ENCODE results near the gene RAMP3. TPM values are rescaled to one million over a fixed set of nuclear protein-coding genes. Genes with fewer than 3 reads are reported as not detected.

The RAMP3 gene
- total RNA-seq, 4 donors from 2014 or later: 24.6 to 166 (median 50.8) TPM

DNA sequence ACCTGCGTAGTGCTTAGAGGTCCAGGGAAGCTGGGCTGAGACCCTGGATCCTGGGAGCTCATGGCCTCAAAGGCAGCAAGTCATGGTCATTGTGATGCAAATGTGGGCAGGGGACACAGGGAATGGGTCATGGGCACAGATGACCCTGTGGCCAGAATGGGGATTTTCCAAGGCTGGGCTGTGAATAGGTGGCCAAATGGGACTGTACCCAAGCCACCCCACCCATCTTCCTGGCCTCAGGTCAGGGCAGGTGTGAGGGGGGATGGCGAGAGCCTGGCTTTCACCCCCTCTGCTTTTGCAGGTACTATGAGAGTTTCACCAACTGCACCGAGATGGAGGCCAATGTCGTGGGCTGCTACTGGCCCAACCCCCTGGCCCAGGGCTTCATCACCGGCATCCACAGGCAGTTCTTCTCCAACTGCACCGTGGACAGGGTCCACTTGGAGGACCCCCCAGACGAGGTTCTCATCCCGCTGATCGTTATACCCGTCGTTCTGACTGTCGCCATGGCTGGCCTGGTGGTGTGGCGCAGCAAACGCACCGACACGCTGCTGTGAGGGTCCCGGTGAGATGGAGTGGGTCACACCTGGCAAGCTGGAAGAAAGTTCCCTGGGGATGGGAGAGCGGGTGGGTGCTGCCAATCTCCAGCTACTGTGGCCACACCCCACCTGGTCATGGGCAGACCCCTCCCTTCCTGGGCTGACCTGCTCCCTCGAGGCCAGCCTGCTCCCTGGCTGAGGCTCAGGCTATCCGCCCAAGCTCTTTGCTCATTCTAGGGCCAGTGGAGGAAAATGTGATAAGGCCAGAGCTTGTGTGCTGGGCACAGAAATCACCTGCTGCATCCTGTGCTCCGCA lies 25.5 kb downstream of the RAMP3 start:
- TF ChIP-seq, protein P1, sequence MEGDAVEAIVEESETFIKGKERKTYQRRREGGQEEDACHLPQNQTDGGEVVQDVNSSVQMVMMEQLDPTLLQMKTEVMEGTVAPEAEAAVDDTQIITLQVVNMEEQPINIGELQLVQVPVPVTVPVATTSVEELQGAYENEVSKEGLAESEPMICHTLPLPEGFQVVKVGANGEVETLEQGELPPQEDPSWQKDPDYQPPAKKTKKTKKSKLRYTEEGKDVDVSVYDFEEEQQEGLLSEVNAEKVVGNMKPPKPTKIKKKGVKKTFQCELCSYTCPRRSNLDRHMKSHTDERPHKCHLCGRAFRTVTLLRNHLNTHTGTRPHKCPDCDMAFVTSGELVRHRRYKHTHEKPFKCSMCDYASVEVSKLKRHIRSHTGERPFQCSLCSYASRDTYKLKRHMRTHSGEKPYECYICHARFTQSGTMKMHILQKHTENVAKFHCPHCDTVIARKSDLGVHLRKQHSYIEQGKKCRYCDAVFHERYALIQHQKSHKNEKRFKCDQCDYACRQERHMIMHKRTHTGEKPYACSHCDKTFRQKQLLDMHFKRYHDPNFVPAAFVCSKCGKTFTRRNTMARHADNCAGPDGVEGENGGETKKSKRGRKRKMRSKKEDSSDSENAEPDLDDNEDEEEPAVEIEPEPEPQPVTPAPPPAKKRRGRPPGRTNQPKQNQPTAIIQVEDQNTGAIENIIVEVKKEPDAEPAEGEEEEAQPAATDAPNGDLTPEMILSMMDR (IDR thresholded peaks at IDR 0.05; ENCODE audit: low read depth): no peak

DNA sequence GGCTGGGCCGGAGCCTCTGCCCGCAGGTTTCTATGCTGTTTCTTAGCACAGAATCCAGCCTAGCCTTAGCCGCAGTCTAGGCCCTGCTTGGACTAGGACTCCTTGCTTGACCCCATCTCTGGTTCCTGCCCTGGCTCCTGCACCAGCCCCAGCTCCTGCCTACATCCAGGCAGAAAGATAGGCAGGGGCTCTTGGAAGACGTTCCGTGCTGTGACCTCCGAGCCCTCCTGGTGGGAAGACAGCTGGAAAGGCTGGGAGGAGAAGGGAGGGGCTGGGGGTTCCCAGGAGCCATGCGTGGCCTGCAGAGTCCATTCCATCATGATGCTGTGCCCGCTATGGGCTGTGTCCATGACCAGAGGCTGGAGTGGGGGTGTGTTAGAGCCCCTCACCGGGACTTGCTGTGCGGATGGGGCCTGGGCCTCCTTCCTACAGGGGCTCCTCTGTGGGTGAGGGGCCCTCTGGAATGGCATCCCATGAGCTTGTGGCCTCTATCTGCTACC lies 26.2 kb downstream of the RAMP3 start:
- TF ChIP-seq, protein P1 (IDR thresholded peaks at IDR 0.05; ENCODE audit: low read depth): no peak

DNA sequence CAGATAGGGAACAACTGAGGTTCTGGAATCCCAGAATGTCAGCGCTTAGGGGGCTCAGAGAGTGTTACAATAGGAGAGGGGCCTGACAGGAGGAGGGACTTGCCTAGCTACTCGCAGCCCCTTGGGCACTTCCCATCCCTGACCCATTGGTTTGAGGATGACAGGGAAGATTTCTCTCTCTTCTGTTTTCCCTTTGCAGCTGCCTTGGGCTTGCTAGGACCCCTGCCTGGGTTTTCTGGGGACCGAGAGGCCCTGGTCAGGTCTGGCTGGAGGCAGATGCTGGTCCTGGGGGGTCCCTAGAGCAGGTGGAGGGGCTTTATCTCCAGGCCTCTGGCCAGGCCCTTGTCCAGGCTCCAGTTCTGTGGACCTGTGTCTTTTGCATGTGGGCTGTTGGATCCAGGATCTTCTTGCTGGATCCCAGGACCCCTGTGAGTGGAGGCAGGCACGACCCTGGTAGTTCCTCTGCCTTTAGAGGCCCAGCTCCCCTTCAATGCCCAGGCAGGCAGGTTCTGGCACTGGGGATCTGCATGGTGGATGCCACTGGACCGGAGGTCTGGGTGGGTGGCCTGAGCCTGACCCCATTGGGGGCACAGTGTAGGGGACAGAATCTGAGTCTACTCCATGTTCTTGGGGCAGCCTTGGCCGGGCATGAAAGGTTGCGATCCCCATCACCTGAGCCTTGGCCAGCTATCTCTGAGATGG lies 26.9 kb downstream of the RAMP3 start:
- TF ChIP-seq, protein P1 (IDR thresholded peaks at IDR 0.05; ENCODE audit: low read depth): no peak

DNA sequence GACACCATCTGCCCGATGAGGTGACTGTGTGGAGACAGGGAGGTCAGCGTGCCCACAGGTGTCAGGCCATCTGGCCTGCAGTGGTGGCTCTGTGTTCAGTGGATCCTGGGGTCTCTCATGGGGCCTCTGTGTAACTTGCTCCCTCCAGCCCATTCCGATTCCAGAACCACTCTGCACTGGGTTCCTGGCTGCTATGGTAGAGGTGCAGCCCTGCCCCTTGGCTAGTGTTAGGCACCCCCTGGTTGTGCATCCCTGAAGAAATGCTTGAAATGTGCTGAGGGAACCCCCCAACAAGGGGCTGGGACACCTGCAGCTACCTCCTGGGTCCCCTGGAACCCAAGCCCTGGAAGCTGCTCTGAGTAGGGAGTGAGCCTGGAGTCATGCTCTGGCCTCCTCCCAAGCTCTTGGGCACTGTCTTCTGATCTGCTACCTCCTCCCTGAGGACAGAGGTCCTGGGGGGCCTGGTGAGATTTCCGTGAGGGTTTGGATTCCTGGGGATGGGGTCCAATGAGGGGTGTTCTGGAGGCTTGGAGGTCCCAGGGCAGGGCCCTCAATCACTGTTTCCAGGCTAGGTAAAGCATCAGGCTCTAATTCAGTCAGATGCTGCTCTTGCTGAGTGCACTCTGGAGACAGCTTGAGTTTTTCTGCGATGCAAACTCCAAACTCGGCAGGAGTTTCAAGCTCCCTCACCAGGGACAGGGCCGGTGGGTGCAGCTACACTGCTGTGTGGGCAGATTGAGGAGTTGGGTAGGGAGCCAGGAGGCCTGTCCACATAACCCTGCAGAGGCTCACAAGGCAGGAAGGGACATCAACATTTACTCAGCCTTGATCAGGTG lies 27.7 kb downstream of the RAMP3 start:
- TF ChIP-seq, protein P1 (IDR thresholded peaks at IDR 0.05; ENCODE audit: low read depth): no peak

DNA sequence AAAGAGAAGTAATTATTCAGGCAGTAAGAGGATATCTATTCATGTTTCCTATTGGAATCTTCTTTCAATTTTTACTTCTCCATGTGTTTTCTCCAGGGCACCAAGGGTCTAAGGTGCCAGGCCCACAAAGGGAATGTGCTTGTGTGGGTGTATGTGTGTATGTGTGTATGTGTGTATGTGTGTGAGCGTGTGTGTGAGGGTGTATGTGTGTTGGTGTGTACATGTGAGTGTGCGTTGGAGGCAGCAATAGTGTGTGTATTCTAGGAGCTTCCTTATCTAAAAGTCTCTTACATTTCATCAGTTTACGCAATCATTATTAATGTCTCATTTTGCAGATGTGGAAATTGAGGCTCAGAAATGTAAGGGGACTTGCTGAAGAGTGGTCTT lies 28.3 kb downstream of the RAMP3 start:
- TF ChIP-seq, protein P1 (IDR thresholded peaks at IDR 0.05; ENCODE audit: low read depth): no peak

DNA sequence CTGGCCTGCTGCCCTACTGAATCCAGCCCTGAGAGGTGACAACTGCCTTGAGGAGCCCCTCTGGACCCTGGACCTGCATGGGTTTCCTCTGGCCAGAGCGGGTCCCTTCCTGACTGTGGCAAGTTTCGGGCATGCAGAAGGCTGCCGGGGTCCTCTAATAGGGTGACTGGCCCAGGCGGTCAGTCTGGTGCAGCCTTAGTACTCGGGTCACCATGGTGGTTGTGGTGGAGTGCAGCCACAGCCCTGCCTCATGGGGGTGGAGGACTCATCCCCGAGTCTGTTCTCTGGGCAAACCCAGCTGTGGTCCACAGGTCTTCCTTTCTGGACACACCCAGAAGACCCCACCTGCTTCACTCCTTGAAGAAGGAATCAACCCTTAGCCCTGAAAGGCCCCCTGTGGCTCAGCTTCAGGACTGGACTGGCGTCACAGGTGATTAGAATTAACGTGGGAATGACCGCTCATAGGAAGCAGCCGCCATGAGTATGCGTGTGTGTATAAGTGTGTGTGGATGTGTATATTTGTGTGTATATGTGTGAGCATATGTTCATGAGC lies 28.7 kb downstream of the RAMP3 start:
- TF ChIP-seq, protein P1 (IDR thresholded peaks at IDR 0.05; ENCODE audit: low read depth): no peak

Measured in subcutaneous adipose tissue (tissue), 4 donors.